ENCODE measurements around the gene NOC4L. TPM values are rescaled to one million over a fixed set of nuclear protein-coding genes. Genes with fewer than 3 reads are reported as not detected.

The NOC4L gene
- total RNA-seq, 1 experiment from 2014 or later = 10.4 TPM

DNA sequence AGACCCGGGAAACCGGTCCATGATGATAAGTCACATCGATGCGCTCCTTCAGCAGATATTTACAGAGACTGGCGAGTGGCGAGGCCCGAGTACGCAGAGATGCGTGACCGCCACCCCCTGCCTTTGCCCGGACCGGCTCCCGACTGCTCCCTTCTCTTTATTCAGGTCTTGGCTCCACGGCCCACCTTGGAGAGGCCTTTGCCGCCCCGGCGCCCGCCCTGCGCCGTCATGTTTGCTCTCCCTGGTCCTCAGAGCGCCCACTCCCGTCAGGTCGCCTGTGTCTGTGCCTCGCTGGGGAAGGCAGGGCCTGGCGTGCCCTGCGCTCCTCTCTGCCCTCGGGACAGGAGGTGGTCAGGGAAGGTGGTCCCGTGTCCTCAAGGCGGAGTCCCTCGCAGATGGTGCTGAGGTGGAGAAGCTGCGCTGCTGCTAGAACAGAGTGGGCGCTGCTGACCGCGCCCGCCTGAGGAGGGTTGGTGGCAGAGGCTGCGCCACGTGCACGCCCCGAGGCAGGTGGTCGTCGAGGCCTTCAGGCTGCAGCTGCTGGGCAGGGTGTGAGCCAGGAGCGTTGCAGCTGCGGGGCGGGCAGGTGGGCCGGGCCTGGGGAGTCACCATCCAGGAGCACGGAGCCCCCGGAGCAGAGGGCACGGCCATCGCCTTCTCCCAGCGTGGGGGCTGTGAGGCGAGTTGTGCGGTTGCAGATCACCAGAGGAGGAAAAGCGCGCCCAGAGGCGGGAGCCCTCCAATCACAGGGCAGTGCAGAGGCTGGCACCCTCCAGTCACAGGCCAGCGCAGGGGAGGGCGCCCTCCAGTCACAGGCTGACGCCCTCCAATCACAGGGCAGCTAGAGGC, 27.3 kb upstream of the NOC4L start:
- Histone ChIP-seq H3K79me2 (ENCODE audit: low read length) (no peaks in the 10 kb centered on the region), H3K4me2 (ENCODE audit: low read depth, low read length, poor library complexity, severe bottlenecking) (no peak overlapping the region)
- DNase-seq = no peak

GRCh38 chr12:132117558-132117875, 26.7 kb upstream of the NOC4L start:
- H3K4me2 ChIP-seq (ENCODE audit: low read depth, low read length, poor library complexity, severe bottlenecking) = no peak overlapping the region
- DNase-seq = no peak
- no peaks in the 10 kb centered on the region for H3K4me1 ChIP-seq (ENCODE audit: low read length)
- H3K36me3 ChIP-seq (ENCODE audit: insufficient read depth, low read length) = peaks cover 36% of the 10 kb centered on the region; the same call in 1 of the 2 replicates
- no peak overlapping the region for H3K27ac ChIP-seq (ENCODE audit: low read length)
- no peak overlapping the region for H3K4me3 ChIP-seq (ENCODE audit: low read length)
- H4K20me1 ChIP-seq (ENCODE audit: insufficient read depth, low read depth, low read length) = no peaks in the 10 kb centered on the region
- H3K9ac ChIP-seq (ENCODE audit: low read length) = no peak overlapping the region
- no peaks in the 10 kb centered on the region for H3K27me3 ChIP-seq (ENCODE audit: low read length)
- H2AFZ ChIP-seq (ENCODE audit: low read length) = no peak overlapping the region
- H3K9me3 ChIP-seq (ENCODE audit: low read length) = no peaks in the 10 kb centered on the region
- H3K79me2 ChIP-seq (ENCODE audit: low read length) = no peaks in the 10 kb centered on the region
- no peaks in the 10 kb centered on the region for H3K9me2 ChIP-seq (replicated peaks; ENCODE audit: insufficient read depth, low read length)

More for the DNA sequence above, 27.3 kb upstream of the NOC4L start:
- no peak overlapping the region for H3K9ac ChIP-seq (ENCODE audit: low read length)
- no peak overlapping the region for H2AFZ ChIP-seq (ENCODE audit: low read length)
- H4K20me1 ChIP-seq (ENCODE audit: insufficient read depth, low read depth, low read length) = no peaks in the 10 kb centered on the region
- no peaks in the 10 kb centered on the region for H3K4me1 ChIP-seq (ENCODE audit: low read length)
- no peak overlapping the region for H3K4me3 ChIP-seq (ENCODE audit: low read length)
- peaks cover 31% of the 10 kb centered on the region; the same call in 1 of the 2 replicates for H3K36me3 ChIP-seq (ENCODE audit: insufficient read depth, low read length)
- no peaks in the 10 kb centered on the region for H3K27me3 ChIP-seq (ENCODE audit: low read length)
- H3K27ac ChIP-seq (ENCODE audit: low read length) = no peak overlapping the region
- H3K9me2 ChIP-seq (replicated peaks; ENCODE audit: insufficient read depth, low read length) = no peaks in the 10 kb centered on the region
- H3K9me3 ChIP-seq (ENCODE audit: low read length) = no peaks in the 10 kb centered on the region

DNA sequence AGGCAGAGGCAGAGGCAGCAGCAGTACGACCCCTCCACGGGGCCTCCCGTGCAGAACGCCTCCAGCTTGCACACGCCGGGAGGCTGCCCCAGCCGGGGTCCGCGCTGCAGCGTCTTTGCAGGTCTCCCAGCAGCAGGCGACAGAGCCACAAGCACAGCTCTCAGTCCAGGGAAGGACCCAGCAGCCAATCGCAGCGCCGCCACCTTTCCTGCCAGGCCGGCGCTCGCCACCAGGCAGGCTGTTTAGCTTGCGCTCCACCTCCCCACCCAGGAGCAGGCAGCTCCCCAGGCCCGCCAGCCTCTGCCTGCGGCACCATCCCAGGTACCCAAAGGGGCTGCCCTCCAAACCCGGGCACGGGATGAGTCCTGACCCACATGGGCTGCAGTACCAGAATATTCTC, 25.4 kb upstream of the NOC4L start:
- Histone ChIP-seq H3K36me3 (ENCODE audit: insufficient read depth, low read length) (peaks cover 39% of the 10 kb centered on the region), H3K4me2 (ENCODE audit: low read depth, low read length, poor library complexity, severe bottlenecking) (no peak overlapping the region)

GRCh38 chr12:132121283-132121682, 23.0 kb upstream of the NOC4L start:
- Histone ChIP-seq H2AFZ (ENCODE audit: low read length) (no peak overlapping the region), H3K36me3 (ENCODE audit: insufficient read depth, low read length) (peaks cover 45% of the 10 kb centered on the region), H3K4me3 (ENCODE audit: low read length) (no peak overlapping the region), H3K27me3 (ENCODE audit: low read length) (no peaks in the 10 kb centered on the region), H3K9ac (ENCODE audit: low read length) (no peak overlapping the region), H3K9me3 (ENCODE audit: low read length) (no peaks in the 10 kb centered on the region), H3K4me2 (ENCODE audit: low read depth, low read length, poor library complexity, severe bottlenecking) (no peak overlapping the region), H3K4me1 (ENCODE audit: low read length) (no peaks in the 10 kb centered on the region), H4K20me1 (ENCODE audit: insufficient read depth, low read depth, low read length) (no peaks in the 10 kb centered on the region), H3K27ac (ENCODE audit: low read length) (no peak overlapping the region), H3K9me2 (replicated peaks; ENCODE audit: insufficient read depth, low read length) (no peaks in the 10 kb centered on the region), H3K79me2 (ENCODE audit: low read length) (no peaks in the 10 kb centered on the region)
- DNase-seq = no peak

More for the DNA sequence above, 25.4 kb upstream of the NOC4L start:
- Histone ChIP-seq H3K9ac (ENCODE audit: low read length) (no peak overlapping the region), H2AFZ (ENCODE audit: low read length) (no peak overlapping the region), H3K9me3 (ENCODE audit: low read length) (no peaks in the 10 kb centered on the region), H3K9me2 (replicated peaks; ENCODE audit: insufficient read depth, low read length) (no peaks in the 10 kb centered on the region), H3K79me2 (ENCODE audit: low read length) (no peaks in the 10 kb centered on the region), H4K20me1 (ENCODE audit: insufficient read depth, low read depth, low read length) (no peaks in the 10 kb centered on the region), H3K4me1 (ENCODE audit: low read length) (no peaks in the 10 kb centered on the region), H3K27me3 (ENCODE audit: low read length) (no peaks in the 10 kb centered on the region), H3K27ac (ENCODE audit: low read length) (no peak overlapping the region), H3K4me3 (ENCODE audit: low read length) (no peak overlapping the region)
- no peak for DNase-seq

DNA sequence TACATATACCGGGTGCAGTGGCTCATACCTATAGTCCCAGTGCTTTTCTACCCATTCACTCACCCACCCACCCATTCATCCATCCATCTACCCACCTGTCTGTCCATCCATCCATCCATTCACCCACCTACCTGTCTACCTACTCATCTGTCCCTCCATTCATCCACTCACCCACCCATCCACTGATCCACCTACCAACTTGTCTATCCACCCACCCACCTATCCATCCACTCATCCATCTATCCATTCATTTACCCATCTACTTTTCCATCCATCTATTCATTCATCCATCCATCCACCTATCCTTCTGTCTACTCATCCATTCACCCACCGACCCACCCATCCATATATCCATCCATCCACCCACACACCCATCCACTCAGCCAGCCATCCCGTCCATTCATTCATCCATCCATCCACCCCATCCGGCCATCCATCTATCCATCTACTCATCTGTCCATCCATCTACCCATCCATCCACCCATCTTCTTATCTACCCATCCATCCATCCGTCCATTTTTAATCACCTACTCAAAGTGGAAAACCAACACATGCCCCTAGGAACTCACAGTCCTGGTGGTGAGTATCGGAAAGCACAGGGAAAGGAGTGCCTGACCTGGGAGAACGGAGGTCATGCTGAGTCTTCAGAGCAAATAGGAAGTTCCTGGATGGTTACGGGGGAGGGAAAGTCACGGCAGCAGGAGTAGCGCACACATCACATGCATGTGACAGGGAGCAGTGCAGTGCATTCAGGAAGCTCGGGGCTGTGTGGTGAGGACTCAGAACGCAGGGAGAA, 20.1 kb upstream of the NOC4L start:
- no peaks in the 10 kb centered on the region for H3K9me2 ChIP-seq (replicated peaks; ENCODE audit: insufficient read depth, low read length)
- H3K4me2 ChIP-seq (ENCODE audit: low read depth, low read length, poor library complexity, severe bottlenecking) = no peak overlapping the region
- H3K27me3 ChIP-seq (ENCODE audit: low read length) = no peaks in the 10 kb centered on the region
- DNase-seq = no peak
- no peaks in the 10 kb centered on the region for H4K20me1 ChIP-seq (ENCODE audit: insufficient read depth, low read depth, low read length)
- peaks cover 7% of the 10 kb centered on the region; the same call in 1 of the 2 replicates for H3K9me3 ChIP-seq (ENCODE audit: low read length)
- H3K9ac ChIP-seq (ENCODE audit: low read length) = no peak overlapping the region
- no peaks in the 10 kb centered on the region; the same call in 1 of the 2 replicates for H3K4me1 ChIP-seq (ENCODE audit: low read length)
- no peak overlapping the region for H2AFZ ChIP-seq (ENCODE audit: low read length)
- no peak overlapping the region for H3K27ac ChIP-seq (ENCODE audit: low read length)
- no peak overlapping the region for H3K4me3 ChIP-seq (ENCODE audit: low read length)
- no peaks in the 10 kb centered on the region for H3K79me2 ChIP-seq (ENCODE audit: low read length)
- peaks cover 66% of the 10 kb centered on the region for H3K36me3 ChIP-seq (ENCODE audit: insufficient read depth, low read length)

- H4K20me1 ChIP-seq (ENCODE audit: insufficient read depth, low read depth, low read length) = no peaks in the 10 kb centered on the region
- no peak overlapping the region for H3K4me3 ChIP-seq (ENCODE audit: low read length)
- no peak for DNase-seq
- peaks cover 66% of the 10 kb centered on the region for H3K36me3 ChIP-seq (ENCODE audit: insufficient read depth, low read length)
- no peaks in the 10 kb centered on the region for H3K27me3 ChIP-seq (ENCODE audit: low read length)
- H3K79me2 ChIP-seq (ENCODE audit: low read length) = no peaks in the 10 kb centered on the region
- peaks cover 7% of the 10 kb centered on the region; the same call in 1 of the 2 replicates for H3K9me3 ChIP-seq (ENCODE audit: low read length)
- H3K4me1 ChIP-seq (ENCODE audit: low read length) = no peaks in the 10 kb centered on the region; the same call in 1 of the 2 replicates
- H3K4me2 ChIP-seq (ENCODE audit: low read depth, low read length, poor library complexity, severe bottlenecking) = no peak overlapping the region
- no peak overlapping the region for H3K27ac ChIP-seq (ENCODE audit: low read length)
- H3K9me2 ChIP-seq (replicated peaks; ENCODE audit: insufficient read depth, low read length) = no peaks in the 10 kb centered on the region
- no peak overlapping the region for H2AFZ ChIP-seq (ENCODE audit: low read length)
- H3K9ac ChIP-seq (ENCODE audit: low read length) = no peak overlapping the region
Observed at GRCh38 chr12:132124766-132125425, 19.4 kb upstream of the NOC4L start.

DNA sequence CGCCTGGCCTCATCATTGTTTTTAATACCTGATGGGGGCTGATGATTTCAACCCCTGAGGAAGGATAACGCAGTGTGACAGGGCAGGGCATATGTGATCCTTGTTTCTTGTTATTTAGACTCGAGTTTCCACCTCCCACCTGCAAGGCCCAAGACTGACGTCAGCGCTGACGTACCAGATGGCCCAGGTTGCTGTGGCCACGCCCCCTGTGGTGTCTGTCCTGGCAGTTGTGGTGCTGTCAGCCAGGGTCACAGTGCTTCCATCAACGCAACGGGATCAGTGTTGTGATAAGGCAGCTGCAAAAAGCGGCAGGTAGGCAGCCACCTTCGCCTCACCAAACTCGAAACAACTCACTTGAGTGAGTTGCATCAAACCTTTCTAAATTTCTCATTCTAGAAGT, 18.5 kb upstream of the NOC4L start:
- DNase-seq = no peak
- no peak overlapping the region for H3K4me3 ChIP-seq (ENCODE audit: low read length)

GRCh38 chr12:132127041-132127440, 17.2 kb upstream of the NOC4L start:
- H3K36me3 ChIP-seq (ENCODE audit: insufficient read depth, low read length) = peaks cover 59% of the 10 kb centered on the region

More for the DNA sequence above, 18.5 kb upstream of the NOC4L start:
- Histone ChIP-seq H3K9me3 (ENCODE audit: low read length) (peaks cover 7% of the 10 kb centered on the region; the same call in 1 of the 2 replicates), H3K79me2 (ENCODE audit: low read length) (no peaks in the 10 kb centered on the region), H3K27ac (ENCODE audit: low read length) (no peak overlapping the region), H3K4me2 (ENCODE audit: low read depth, low read length, poor library complexity, severe bottlenecking) (no peak overlapping the region), H3K9ac (ENCODE audit: low read length) (no peak overlapping the region), H3K36me3 (ENCODE audit: insufficient read depth, low read length) (peaks cover 66% of the 10 kb centered on the region), H3K4me1 (ENCODE audit: low read length) (no peaks in the 10 kb centered on the region; the same call in 1 of the 2 replicates), H3K9me2 (replicated peaks; ENCODE audit: insufficient read depth, low read length) (no peaks in the 10 kb centered on the region), H3K27me3 (ENCODE audit: low read length) (no peaks in the 10 kb centered on the region), H2AFZ (ENCODE audit: low read length) (no peak overlapping the region), H4K20me1 (ENCODE audit: insufficient read depth, low read depth, low read length) (no peaks in the 10 kb centered on the region)

More at GRCh38 chr12:132127041-132127440, 17.2 kb upstream of the NOC4L start:
- no peak overlapping the region for H3K4me3 ChIP-seq (ENCODE audit: low read length)
- peaks cover 7% of the 10 kb centered on the region; the same call in 1 of the 2 replicates for H3K9me3 ChIP-seq (ENCODE audit: low read length)
- H3K4me1 ChIP-seq (ENCODE audit: low read length) = no peaks in the 10 kb centered on the region; the same call in 1 of the 2 replicates
- no peaks in the 10 kb centered on the region for H3K9me2 ChIP-seq (replicated peaks; ENCODE audit: insufficient read depth, low read length)
- no peak overlapping the region for H3K4me2 ChIP-seq (ENCODE audit: low read depth, low read length, poor library complexity, severe bottlenecking)
- no peaks in the 10 kb centered on the region for H4K20me1 ChIP-seq (ENCODE audit: insufficient read depth, low read depth, low read length)
- H3K9ac ChIP-seq (ENCODE audit: low read length) = no peak overlapping the region
- DNase-seq = no peak
- no peak overlapping the region for H2AFZ ChIP-seq (ENCODE audit: low read length)
- no peaks in the 10 kb centered on the region for H3K79me2 ChIP-seq (ENCODE audit: low read length)
- H3K27me3 ChIP-seq (ENCODE audit: low read length) = no peaks in the 10 kb centered on the region
- H3K27ac ChIP-seq (ENCODE audit: low read length) = no peak overlapping the region
